ENCODE measurements around the gene ADAM12.

ADAM12 gene

DNA sequence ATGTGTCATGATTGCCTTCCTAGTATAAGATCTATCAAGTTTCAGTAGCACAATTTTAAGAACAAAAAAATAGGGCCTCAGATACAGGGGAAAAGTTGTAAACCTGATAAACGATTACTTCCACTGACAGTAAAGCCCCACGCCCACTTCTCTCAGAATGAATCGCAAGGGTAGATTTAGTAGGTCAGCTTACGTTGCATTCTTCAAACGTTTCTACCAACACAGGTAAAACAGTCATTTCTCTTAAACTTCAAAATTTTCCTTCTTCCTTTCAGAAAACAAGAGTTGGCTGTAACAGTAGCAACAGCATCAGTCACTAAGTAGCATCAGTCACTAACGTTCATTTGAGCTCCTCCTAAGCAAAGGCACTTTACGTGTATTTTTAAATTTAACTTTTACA, 221.5 kb downstream of the ADAM12 start:
- no peak for DNase-seq

DNA sequence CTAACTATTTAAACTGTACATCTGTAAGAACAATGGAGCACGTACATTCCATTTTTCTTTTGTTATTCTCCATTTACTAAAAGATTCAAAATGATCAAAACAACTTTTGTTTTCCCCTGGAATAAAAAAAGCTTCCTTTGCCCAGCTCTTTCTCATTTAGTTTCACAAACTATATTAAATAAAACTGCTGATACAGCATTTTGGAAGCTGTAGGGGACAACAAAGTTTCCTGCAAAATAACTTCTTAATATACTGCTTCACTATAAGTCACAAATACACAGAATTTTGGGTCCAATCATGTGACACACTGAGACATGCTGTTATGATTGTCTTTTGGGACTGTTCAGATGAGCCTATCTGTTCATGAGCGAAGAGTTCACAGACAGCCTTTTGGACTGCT, 222.4 kb downstream of the ADAM12 start:
- DNase-seq = no peak

DNA sequence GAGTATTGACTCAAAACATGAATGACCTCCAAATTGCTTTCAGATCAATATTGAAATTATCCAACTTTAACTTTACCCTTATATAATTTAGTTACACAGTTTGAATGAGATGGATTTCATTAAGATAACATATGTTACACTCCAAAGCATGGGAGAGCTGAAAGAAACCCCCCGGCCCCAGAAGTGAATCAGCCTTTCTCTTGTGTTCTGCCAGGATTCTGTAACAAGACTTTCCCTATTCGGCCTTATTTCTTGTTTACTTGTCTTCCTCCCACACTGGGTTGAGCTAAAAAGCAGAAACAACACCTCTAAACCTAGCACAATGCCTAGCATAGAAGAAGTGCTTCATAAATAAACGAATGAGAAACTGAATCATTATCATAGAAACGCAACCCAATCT, 224.8 kb downstream of the ADAM12 start:
- DNase-seq = no peak

DNA sequence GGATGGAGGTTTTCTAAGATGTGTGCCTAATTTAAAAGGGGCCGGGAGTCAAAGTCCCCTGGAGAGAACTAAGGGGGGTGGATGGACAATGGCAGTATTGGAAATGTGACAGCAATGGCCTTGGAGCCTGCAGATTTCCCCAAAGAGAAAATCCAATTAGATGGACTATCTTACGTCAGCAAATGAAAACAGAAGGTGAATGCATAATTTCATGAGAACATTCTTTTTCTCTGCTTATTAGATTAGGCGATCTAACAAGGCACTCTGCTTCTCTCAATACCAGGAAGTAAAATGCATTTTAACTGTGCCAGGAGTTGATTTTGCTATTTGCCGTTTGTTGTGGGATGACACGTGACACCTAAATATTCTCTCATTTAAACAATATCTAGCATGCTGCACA, 226.6 kb downstream of the ADAM12 start:
- no peak for DNase-seq

DNA sequence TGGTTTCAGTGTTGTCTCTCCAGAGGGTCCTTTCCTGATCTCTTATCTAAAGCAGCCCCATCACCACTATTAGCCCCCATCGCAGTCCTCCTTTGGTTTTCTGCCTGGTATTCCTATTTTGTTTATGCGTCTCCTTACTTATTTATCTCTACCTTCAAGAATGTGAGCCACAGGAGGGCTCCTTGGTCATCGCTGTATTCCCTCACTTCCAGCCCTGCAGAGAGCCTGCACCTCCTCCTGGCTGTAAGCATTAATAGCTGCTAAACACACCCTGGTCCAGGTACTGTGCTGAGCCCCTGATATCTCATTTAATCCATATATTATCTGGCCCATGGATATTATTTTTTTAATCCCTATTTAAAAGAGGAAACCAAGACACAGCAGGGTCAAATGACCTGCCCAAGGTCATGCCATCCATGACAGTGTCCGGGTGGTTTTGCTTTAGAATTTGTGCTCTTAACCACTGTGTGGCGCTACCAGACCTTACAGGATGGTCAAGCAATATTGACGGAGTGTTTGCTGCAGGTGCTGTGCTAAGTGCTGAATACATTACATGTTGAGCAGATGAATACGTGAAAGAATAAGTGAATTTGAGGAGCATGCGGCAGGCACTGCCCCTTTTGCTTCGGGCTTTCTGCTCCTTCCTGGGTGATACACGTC, 227.2 kb downstream of the ADAM12 start:
- DNase-seq = peak; percentile 6

DNA sequence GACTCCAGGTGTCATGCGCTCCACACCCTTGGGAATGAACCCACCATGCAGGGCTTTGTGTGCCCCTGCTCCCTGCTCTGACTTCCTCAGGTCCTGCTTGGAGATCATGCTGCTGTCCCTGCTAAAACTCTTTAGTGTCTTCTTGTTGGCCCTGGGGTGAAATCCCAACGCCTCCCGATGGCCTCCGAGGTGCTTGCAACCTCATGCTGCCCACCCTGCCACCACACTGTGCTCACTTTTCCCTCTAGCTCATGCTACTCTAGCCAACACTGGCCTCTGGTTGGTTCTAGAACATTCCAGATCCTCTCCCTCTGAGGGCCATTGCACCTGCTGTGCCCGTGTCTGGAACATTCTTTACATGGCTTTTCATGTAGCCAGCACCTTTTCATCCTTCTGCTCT, 227.7 kb downstream of the ADAM12 start:
- no peak for DNase-seq

DNA sequence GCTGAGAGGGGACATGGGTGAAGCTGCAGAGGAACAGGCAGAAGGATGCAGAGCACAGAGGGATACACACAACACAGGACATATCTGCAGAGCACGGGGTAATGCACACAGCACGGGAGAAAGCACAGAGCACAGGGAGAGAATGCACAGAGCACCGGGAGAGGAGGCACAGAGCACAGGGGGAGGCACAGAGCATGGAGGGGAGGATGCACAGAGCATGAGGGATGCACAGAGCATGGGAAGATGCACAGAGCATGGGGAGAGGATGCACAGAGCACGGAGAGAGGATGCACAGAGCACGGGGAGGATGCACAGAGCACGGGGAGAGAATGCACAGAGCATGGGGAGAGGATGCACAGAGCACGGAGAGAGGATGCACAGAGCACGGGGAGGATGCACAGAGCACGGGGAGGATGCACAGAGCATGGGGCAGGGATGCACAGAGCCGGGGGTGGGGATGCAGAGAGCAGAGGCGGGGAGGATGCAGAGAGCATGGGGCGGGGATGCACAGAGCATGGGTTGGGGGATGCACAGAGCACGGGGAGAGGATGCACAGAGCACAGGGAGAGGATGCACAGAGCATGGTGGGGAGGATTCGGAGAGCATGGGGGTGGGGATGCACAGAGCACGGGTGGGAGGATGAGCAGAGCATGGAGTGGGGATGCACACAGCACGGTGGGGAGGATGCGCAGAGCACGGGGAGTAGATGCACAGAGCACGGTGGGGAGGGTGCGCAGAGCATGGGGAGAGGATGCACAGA, 230.0 kb downstream of the ADAM12 start:
- DNase-seq = no peak

DNA sequence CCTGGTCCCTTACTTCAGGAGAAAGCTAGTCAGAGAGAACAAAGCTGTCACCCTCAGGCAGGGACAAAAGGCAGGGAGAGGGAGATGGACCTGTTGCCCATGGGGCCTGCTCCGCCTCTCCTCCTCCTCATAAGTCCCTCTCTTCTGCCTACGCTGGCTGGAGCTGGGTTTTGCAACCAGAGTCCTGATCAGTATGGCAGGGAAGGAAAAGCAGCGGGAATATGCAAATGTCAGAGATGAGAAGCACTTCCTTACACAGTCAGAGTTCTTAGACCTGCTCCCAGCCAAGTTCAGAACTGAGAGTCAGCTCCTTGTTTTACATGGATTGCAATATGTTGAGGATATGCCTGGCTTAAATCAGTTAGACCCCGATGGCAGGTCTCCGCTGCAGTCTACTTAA, 231.1 kb downstream of the ADAM12 start:
- no peak for DNase-seq

DNA sequence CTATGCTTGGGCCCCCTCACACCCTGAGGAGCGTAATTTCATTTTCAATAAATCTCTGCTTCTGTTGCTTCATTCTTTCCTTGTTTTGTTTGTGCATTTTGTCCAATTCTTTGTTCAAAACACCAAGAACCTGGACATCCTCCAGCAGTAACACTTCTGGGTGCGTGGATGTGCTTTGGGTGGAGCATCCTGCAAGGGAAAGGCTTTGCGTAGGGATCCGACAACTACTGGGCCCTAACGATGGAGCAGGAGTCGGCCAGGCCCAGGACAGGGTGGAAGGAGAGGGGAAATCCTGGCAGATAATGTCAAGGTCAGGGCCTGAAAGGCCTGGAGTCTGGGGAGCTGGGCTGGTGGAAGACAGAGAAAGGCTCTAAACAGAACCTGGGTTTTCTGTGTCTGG, 231.8 kb downstream of the ADAM12 start:
- no peak for DNase-seq

DNA sequence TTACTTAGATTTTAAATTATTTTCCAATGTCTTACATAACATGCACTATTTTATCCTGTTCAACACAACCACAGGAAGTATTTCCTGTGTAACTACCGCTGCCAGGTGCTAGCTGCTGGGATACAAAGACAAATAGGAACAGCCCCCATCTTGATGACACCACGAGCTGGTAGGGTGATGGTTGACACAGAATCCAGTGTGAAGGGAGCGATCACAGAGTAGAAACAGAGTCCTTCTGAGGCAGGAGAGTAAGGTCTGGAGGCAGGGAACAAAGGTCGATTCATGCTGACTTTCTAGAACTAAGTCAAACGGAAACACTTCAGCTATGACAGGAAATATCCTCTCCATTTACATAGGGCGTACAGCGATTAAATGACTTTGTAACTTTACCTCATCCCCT, 232.3 kb downstream of the ADAM12 start:
- no peak for DNase-seq

DNA sequence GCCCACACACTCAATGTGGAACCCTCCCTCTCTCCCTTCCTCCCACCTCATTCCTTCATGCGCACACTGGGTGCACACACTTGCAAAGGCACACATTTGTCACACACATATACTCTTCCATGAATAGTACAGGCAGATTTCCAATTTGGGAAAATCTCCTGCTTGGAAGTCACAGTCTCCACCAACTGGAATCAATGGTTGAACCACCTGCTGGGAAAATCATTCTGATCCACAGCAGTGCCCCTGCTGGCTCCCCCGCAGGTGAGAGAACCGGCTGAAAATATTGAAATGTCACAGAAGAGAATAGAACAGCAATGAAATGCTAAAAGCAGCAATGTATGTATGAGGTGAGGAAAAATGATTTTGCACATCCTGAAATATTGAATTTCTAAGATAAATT, 232.7 kb downstream of the ADAM12 start:
- DNase-seq = no peak

DNA sequence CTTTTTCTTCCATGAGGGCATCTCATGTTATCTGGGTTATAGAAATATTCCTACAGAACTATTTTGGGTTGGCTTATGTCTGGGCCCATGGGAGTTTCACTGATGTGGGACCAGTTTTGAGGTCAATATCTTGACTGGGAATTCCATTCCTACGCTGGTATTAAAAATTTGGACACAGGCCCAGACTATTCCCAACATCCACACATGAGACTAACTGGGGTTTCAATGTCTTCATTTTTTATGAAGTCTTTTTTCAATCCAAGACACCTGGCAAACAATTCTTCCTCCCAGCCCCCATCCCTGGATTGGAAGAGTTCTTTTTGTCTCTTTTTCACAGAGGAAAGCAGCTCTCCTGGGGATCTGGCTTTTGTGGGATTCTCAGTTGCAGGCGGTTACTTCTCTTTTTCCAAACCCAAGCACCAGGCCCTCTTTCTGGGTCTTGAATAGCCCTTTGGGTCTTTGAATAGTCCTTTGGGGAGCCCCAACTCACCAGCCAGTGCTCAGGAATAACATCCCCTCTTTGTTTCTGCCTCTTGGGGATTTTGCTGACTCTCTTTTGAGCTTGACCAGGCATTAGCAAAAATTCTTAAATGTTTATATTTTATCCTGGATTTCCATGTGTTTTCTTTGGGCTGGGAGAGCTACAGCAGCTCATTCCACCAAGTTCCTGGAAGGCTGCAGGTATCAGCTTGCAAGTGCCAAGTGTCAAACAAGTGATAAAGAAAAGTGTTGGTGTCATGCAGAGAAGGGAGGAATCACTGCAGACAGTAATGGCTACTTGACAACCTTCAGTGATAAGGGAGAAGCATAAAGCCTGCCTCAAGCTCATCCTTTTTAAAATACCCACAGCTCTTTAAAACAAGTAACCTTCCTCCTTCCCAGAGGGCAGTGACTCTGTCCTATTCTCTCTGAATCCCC, 234.3 kb downstream of the ADAM12 start:
- no peak for DNase-seq

DNA sequence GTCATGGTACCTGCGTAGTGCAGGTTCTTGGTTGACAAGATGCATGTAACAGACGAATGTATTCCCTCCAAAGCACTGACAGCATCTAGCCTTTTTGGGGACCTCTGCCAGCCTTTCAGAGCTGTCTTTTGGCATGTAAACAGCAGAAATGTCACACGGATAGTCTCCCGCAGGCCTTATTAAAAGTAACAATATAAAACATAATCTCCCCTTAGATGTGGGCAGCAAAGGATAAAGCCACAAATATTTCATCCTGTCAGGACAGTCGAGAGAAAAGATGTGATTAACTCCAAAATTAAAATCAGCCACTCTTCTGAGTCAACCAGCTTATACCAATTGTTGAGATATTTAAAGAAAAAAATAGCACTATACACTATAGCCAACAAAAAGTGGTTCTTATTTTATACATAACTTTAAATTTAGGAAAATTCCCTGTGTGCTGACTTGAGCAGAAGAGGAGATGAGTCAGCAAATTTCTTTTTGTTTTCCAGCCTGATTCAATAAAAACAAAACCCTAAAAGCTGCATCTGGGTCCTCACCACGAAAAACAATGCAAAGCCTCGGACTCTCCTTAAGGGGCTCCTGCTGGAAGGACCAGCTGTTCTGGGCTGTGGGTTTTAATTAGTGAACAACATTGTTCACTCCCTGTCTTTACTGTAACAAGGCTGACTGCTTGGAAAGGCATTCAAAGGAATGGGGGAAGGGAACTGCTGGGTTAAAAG, 240.2 kb downstream of the ADAM12 start:
- DNase-seq = no peak

DNA sequence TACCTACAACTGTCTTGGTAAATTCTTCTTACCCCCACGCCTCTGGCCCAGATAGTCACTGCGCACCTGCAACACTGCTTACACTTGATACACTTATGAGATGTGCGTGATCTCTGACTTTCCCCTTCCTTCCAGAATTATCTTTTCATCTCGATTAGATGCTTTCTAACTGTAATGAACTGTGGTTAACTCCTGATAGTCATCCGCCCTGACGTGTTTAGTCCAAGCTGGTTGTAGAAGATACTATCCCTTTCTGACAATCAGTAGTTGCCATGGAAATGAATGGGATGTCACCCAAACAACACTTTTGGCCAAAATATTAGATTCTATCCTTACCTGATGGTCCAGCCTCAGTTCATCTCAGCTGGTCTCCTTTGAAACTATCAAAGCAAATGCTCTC, 241.5 kb downstream of the ADAM12 start:
- no peak for DNase-seq

DNA sequence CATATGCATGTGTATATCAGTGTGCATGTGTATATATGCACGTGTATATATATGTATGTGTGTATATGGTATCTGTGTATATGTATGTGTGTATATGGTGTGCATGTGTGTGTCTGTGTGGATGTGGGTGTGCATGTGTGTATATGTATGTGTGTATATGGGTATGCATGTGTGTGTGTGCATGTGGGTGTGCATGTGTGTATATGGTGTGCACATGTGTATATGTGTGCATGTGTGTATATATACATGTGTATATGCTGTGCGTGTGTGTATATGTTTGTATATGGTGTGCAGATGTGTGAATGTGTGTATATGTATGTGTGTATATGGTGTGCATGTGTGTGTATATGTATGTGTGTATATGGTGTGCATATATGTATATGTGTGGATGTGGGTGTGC, 245.2 kb downstream of the ADAM12 start:
- no peak for DNase-seq

DNA sequence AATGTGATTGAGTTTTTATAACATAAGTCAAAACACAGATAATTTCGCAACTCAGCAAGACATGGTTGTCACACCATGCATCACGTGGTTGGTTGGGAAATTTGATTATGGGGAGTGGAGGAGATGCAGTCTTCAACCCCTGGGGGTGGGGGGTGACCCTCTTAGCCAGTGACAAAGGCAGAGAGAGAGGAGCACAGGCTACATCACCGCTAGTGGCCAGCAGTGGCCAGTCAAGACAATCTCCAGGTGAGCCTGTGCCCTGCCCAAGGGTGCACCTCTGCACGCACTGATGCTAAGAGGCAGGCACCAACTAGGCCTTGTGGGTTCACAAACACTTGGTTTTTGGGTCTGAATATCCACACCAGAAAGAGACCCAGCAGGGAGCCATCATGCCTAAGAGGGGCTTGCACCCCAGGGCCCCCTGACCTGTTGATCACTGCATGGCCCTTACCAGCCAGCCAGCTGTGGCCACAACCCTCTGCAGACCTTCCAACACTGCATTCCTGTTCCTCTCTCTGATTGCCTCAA, 247.5 kb downstream of the ADAM12 start:
- DNase-seq = no peak

DNA sequence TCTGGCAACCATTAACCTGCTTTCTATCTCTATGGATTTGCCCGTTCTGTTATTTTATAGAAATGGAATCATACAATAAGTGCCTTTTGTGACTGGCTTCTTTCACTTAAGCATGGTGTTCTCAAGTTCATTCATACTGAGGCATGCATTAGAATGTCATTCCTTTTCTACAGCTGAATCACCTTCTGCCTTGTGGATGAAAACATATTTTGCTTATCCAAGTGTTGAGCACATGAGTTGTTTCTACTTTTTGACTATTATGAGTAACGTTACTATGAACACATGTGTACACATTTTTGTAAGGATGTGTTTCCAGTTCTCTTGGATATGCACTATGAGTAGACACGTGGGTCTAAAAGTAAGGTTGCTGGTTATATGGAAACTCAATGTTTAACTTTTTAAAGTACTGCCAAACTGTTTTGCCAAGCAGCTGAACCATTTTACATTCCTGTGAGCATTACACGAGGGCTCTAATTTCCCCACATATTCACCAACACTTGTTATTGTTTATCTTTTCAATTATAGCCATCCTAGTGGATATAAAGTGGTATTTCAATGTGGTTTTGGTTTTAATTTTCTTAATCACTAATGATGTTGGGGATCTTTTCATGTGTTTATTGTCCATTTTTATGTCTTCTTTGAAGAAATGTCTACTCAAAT, 250.6 kb downstream of the ADAM12 start:
- DNase-seq = no peak

DNA sequence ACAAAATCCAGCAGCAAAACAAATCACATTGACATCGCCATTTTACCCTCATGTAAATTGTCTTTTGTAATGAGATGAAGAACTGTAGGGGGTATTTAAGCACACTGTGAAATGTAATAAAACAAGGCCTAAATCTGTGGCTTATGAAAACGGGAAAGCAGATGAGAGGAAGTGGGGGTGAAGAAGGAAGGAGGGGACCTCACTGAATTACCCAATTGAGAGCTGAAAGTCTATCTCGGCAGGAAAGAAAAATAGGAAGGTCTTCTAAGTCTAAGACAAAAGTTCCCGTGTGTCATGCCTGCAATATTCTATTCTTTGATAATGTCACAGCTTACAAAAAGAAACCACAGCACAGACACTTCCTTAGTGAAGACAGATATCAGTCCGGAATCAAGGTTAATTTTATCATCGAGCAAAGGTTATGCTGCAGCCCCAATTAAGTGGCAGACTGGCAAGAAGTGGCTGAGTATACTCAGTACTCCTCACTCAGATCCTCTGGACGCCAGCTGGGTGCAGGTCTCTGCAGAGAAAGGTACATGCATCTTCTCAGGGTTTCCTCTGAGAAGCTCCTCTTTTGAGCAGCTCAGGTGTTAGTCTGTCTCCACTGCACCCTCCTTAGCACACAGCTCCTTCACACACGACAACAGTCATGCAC, 252.2 kb downstream of the ADAM12 start:
- DNase-seq = no peak

DNA sequence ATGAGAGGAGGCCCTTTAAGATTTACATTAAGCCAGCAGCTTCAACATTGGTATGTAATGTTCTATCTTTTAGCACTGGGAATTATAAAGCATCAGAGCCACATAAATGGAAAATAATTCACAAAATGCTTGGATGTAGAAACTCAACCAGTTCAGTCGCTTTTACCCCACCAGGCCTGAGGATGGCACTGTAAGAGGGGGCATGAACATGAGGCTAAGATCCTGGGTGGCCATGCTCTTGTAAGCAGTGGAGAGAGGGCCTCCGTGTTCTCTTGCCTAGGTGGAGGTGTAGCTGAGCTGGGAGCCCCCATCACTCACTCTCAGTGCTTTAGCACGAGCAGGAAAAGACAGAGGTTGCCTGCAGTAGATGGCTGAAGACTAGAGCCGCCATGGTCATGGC, 253.1 kb downstream of the ADAM12 start:
- DNase-seq = no peak

DNA sequence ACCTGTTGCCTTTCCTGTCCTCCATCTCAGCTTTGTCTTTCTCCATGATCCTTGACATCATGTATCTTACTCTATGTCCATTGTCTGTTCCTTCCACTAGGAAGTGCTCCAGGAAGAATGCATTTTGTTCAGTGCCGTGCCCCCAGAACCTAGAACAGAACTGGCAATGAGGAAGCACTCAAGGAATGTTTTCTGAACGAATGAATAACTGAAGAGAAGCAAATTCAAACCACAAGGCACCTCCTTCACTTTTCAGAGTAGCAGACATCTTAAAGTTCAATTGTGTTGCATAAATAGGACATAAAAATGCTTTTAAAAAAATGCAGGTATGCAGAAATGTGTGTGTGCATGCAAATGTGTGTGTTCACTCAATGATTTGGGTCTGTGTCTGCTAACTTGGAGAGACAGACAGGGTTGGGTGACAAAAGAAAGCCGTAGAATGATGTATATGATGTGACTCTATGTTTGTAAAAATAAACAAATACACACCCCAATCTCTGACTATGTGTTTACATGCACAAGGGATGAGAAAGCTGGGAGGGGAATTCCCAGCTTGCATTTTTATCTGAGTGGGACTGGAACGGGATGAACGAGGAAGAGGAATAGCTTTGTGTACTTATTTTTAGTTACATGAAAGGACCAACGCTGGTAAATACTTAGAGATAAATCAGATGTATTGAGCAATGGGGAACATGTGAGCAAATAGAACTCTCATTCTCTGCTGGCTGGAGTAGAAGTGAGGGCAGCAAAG, 254.2 kb downstream of the ADAM12 start:
- no peak for DNase-seq

DNA sequence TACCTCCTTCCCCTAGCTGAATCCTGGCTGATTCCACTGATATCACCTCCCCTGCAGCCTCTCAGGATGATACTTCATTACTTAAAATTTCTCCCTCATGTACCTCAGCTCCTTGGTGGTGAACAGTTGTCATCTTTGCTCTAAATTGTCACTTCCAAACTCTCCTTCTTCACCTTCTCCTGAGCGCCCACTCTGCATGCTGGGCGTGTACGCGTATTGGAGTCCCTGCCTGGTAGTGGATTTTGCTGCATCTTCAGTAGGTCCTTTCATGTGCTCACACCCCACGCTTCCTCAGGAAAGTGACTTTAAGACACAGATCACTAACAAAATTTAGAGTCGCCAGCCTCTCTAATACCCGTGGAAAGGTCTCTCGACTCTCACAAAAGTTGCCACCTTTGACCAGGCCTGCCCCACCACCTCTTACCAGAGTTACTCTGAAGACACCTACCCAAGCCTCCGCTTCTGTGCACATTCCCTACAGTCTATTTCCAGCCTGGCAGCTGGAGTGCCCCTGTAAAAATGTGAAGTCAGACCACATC, 255.1 kb downstream of the ADAM12 start:
- no peak for DNase-seq

Measured in RPMI8226 (cell line).